HG02885 (cell line): Measurements from ENCODE around the gene PIBF1.
A peak's percentile ranks its signal among the peaks of the same experiment; 100 is the strongest.
"Not testable (repeated sequence)": the region's sequence is repeated elsewhere in the genome, so short reads cannot be mapped to it uniquely, and the experiment has no call there.

Experiments
- ATAC-seq: cut with Tn5 transposase; IDR thresholded peaks from one replicate; pipeline ENCODE4 v1.9.1; 2021; ENCODE audit warnings: mild to moderate bottlenecking; ENCODE audit not compliant: unreplicated experiment, poor library complexity

The PIBF1 gene

DNA sequence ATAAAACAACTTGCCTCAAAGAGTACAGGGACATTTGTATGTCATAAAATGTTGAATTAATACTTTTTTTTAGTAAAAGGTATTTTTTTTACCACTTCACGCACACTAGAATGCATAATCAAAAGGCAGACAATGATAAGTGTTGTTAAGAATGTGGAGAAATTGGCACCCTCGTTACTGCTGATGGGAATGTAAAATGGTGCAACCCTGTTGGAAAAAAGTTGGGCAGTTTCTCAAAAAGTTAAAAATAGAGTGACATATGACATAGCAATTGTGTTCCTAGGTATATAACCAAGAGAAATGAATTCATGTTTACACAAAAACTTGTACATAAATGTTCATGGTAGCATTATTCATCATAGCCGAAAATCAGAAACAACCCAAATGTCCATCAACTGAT, 109.5 kb downstream of the PIBF1 start:
- ATAC-seq = no peak

DNA sequence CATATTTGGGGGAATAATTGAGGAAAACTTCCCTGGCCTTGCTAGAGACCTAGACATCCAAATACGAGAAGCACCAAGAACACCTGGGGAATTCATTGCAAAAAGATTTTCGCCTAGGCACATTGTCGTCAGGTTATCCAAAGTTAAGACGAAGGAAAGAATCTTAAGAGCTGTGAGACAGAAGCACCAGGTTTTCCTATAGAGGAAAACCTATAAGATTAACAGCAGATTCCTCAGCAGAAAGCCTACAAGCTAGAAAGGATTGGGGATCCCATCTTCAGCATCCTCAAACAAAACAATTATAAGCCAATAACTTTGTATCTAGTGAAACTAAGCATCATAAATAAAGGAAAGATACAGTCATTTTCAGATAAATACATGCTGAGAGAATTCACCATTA, 114.9 kb downstream of the PIBF1 start:
- ATAC-seq = no peak

DNA sequence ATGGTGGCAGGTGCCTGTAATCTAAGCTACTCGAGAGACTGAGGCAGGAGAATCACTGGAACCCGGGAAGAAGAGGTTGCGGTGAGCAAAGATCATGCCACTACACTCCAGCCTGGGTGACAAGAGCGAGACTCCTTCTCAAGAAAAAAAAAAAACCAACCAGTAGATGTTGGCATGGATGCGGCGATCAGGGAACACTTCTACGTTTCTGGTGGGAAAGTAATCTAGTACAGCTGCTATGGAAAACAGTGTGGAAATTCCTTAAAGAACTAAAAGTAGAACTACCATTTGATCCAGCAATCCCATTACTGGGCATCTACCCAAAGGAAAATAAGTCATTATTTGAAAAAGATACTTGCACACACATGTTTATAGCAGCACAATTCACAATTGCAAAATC, 119.6 kb downstream of the PIBF1 start:
- not testable (repeated sequence) for ATAC-seq

DNA sequence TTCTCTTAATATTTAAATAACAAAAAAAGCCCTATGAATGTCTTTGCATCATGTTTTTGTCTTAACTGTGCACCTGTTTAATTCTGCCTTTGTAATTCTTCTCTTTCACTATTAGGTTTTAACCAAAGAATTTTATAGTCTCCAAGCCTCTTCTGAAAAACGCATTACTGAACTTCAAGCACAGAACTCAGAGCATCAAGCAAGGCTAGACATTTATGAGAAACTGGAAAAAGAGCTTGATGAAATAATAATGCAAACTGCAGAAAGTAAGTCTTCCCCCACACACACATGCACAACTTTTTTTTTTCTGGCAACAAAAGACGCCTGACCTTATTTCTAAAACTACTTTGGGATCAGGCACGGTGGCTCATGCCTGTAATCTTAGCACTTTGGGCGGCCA, 126.5 kb downstream of the PIBF1 start:
- ATAC-seq = no peak

DNA sequence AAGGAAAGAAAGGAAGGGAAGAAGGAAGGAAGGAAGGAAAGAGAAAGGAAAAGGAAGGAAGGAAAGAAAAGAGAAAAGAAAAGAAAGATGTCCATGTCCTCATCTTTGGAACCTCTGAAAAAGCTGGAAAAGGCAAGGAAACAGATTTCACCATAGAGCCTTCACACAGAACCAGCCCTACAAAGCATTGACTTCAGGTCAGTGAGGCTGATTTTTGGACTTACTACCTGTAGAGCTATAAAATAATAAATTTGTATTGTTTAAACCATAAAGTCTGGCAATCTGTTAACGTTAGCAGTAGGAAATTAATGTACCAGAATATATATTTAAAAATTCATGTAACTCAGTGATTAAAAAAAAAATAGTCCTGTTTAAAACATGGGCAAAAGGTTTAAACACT, 130.0 kb downstream of the PIBF1 start:
- no peak for ATAC-seq

DNA sequence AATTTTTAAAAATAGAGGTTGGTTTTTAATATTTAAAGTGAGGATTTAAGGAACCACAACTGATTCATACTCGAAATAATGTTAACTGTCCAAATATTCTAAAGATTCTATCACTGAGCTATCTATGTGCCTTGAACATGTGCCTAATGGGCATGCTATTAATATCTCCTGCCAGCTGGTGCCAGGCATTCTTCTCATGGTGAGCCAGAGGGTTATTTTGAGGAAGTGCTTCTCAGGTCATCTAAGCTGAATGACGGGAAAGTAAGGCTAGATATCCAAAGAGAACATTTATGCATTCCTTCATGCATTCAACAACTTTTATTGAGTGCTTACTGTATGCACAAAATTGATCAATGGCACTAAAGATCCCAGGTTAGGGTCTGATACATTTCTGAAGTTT, 138.2 kb downstream of the PIBF1 start:
- no peak for ATAC-seq

DNA sequence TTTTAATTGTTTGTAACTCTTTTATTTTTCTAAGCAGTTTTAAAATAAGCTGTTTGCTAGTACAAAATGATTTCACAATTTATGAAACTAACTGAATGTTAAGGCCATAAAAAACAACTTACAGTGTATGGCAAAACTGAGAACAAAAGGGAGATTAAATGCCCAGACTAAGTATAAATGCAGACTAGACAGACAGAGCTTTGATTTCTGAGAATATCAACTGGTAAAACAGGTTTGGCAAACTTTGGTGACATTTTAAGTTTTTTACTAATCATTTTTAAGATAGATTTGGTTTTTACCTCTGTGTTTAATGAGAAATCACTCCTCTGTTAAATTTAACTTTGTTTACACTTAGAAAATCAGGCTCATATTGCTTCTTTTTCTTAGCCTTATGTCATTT, 149.4 kb downstream of the PIBF1 start:
- ATAC-seq = no peak

DNA sequence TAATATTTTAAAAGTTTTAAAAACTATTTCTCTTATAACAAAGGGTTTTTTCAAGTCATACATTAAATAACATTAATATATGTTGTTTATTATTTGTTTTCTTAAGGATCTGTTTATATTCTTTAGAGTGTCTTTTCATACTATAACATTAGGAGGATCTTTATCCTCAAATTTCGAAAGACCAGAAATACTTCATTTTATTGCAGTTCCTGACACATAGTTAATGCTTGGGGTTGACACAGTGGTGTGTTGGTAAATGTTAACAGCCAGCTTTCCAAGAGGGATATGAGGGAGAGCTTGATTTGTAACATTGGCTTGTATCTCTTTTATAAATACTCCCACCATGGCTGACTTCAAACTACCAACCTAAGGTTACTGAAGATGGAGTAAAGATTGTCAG, 150.3 kb downstream of the PIBF1 start:
- ATAC-seq = no peak

DNA sequence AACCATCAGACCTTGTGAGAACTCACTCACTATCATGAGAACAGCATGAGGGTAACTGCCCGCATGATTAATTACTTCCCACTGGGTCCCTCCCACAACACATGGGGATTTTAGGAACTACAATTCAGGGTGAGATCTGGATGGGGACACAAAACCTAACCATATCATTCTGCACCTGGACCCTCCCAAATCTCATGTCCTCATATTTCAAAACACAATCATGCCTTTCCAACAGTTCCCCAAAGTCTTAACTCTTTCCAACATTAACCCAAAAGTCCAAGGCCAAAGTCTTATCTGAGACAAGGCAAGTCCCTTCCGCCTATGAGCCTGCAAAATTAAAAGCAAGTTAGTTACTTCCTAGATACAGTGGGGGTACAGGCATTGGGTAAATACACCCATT, 164.3 kb downstream of the PIBF1 start:
- not testable (repeated sequence) for ATAC-seq

DNA sequence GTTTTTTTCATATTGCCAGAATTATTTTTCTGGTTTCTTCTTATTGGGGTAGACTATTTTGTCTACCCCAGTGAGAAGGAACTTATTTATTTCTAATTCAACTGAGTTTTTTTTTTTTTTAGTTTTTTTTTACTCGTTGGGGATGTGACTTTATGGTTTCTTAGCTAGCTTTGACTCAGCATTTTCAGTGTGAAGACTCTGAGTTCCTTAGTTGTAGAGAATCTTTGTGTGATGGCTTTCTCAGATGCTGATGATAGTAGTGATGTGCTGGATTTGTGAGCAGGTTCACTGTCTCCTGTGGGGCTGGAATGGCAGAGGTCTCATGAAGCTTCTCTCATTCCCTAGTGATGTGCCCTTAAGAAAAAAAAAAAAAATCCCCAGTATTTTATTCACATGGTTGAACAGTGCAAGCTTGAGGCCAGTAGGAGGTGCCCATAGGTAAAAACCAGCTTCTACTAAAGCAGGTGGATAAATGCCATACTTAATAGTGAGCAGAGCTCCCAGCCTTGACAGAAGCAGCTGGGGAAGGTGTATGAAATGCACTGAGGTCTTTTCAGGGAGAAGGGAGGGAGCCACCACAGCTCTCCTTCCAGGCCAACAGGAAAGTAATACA, 170.7 kb downstream of the PIBF1 start:
- ATAC-seq = no peak

DNA sequence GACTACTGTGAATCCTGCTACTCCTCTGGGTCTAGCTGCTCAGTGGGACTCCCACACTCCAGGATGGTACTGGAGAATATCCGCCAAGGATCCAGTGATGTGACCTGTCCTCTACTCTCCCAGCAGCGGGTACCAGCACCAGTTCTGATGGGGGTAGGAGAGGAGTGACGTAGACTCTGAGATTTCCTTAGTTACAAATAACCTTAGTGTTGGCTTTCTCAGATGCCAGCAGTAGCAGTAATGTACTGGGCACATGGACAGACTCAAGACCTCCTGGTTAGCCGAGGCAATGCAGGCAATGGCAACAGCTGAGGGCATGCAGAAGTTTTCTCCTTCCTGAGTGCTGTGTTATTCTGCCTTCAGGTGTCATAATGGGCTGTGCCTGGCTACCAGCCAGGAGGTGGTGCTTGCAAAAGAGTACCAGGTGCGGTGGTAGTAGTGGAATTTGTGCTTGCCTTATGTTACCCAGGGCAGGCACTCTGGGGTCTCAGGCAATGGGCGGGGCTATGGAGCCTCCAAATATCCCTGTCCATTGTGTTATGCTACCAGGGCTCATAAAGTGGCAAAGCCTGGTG, 171.5 kb downstream of the PIBF1 start:
- no peak for ATAC-seq

DNA sequence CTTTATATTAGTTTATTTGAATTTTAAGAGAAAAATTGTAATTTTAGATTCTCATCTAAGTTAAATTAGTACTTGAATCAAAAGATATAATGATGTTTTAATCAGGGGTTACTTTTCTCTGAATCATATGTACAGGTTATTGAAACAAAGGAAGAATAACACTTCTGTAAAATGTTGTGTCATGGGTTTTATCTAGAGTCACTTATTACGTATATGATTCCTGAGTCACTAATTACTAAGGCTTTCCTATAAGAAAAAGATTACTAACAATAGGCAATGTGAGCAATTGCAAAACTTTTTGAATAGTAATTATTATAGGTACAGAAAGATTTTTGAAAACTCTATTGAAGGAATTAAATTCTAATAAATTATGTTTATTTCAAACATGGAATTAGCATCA, 177.7 kb downstream of the PIBF1 start:
- ATAC-seq = no peak

DNA sequence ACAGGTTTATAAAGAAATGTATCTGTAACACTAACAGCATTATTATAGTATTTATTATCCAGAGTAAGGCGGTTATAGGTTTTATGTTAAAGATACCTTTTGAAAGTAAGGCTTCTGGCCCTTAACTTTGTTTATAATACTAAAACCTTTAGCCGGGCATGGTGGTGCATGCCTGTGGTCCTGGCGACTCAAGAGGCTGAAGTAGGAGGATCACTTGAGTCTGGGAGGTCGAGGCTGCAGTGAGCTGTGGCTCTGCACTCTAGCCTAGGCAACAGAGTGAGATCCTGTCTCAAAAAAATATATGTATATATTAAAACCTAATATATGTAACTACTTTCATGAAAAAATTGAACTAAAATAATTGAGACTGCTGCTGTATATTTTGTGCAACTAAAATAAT, 178.2 kb downstream of the PIBF1 start:
- ATAC-seq = no peak

DNA sequence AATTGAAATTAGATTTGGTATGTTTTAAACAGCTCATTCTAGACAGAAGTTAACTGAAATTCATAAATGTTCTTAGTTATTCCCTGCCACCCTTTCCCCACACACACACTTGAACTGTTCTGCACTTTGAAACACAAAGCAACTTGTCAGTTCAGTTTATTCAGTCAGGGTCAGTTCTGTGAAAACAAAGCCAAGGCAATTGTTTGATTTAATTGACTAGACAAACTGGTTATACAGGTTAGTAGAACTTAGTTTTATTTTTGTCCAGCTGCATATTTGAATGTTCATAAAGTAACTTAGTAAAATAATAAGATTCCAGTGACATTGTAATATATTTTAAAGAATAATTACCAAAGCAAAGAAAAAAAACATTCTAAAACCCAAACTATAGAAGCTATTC, 178.6 kb downstream of the PIBF1 start:
- ATAC-seq = no peak

DNA sequence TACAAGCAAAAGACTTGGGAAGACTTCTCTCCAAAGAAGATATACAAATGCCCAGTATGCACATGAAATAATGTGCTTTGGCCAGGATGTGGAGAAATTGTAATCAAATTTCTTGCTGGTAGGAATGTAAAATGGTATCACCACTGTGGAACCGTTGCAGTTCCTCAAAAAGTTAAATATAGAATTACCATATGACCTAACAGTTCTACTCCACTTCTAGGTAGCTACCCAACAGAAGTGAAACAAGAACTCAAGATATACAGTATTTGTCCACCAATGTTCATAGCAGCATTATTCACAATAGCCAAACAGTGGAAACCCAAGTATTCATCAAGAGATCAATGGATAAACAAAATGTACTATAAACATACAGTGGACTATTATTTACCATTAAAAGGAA, 181.8 kb downstream of the PIBF1 start:
- ATAC-seq = peak; percentile 84

DNA sequence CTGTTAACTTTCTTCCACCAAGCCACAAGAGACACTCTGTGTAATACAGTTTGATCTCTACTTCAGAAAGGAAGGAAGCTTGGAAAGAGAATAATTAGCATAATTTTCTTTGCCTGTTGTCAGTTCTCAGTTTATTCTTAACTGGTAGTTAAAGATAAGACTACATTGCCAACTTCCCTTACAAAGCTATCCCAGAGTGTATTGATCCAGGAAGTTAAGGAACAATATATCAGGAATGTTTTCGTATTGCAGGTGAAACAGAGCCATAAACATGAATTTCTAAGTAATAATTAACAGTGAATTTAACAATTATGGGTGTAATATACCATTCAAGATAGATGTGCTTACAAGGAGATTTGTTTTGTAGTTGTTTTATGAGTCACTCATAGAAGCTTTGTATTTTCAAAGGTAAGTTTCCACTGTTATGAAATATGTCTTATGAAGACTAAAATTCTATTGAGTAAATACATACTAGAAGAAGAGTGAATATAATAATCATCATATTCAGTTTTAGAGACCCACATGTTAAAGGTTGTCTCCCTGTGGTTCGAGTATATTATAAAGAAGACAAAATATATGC, 188.5 kb downstream of the PIBF1 start:
- no peak for ATAC-seq

DNA sequence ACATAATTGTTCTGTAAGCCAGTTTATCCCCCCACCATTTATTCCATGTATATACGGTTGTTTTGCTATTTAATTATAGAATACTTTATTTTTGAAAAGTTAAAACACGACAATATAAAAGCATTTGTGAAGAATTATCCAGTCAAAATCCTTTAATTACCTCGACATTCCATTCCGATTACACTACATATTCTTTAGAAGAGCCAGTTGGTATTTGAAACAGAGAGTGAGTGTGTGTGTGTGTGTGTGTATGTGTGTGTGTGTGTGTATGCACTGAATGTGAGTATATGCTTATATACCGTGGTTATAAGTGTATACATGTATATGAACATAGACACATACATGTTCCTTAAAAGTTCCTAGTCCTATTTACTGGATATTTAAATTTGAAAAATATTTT, 189.0 kb downstream of the PIBF1 start:
- ATAC-seq = no peak

DNA sequence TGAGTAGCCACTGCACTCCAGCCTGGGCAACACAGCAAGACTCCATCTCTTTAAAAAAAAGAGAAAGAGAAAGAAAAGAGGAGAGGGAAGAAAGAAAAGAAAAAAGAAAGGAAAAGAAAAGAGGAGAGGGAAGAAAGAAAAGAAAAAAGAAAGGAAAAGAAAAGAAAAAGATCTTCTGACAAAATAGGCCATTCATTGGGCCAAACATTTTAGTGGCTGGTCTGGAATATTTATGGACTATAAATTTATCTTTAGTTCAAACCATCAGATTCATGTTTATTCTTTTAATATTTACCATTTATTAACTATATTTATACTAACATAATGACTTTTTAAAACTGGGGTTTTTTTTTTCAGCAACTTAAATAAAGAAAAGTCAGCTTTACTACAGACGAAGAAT, 191.3 kb downstream of the PIBF1 start:
- no peak for ATAC-seq

DNA sequence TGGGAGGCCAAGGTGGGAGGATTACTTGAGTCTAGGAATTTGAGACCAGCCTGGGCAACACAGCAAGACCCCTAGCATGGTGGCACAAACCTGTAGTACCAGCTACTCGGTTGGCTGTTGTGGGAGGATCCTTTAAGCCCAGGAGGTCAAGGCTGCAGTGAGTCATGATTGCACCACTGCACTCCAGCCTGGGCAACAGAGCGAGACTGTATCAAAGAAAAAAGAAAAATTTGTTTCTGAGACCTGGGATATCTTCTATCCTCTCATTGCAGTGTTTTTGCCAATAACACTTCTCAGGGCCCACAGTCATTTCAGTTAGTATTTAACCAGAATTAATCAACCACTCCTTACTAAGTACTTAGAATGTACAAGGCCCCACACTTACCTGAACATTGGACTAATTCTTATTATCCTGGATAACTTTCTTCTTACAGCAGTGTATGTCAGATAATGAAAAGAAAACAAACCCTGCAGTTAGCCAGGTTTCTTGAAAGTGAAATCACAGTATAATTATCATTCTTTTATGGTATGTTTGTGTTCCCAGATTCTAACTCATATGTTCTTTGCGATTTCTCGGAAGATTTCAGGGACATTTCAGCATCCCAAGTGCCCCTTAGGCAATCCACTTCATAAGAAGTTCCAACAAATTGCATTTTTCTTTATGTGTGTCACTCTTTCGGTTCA, 201.3 kb downstream of the PIBF1 start:
- no peak for ATAC-seq

DNA sequence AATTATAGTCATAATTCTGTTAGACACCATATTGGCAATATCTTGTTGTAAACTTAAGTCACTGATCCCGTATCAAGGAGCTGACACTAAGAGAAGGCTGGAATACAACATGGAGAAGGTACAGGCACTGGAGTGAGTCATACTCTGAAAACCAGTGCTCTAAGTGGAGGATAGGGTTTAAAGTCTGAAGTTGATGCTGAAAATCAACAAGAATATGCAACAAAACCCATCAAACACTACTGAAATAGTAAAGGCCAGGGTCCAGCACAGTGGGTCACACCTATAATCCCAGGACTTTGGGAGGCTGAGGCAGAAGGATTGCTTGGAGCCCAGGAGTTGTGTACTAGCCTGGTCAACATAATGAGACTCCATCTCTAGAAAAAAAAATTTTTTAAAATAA, 203.7 kb downstream of the PIBF1 start:
- ATAC-seq = no peak

DNA sequence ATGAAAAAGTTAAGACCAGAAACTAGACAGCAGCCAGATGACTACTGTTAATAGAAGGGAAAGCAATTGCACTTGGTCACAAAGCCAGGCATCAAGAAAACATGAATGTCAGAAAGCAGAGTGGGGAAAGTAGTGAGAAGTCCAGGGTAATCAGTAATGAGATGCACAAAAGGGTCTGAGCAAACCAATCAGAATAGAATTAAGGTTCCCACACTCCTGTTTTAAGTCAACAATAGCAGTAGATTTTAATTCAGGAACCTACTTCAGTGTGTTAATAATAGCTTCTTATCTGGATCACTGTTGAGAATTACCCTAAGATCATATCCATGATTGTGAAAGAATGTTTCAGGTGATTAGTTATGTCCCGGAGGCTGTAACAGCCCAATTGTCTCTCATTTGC, 204.3 kb downstream of the PIBF1 start:
- ATAC-seq = no peak

DNA sequence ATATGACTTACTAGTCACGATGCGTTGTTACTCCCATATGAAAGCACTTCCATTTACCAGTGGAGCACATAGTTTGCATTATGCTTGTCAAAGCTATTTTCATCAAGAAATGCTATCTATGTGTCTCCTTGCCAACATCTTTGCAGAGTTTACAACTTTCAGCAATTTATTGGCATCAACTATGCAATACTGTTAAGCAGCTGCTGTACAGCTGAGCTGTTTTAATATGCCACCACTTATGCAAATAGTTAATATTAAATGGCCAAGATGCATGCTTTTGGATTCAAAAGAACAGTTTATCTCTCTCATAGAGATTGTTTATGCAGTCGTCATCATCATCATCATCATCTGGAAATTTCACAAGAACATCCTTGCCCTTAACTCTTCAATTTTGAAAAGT, 209.0 kb downstream of the PIBF1 start:
- no peak for ATAC-seq
